ENCODE results near the gene CPNE8.

DNA sequence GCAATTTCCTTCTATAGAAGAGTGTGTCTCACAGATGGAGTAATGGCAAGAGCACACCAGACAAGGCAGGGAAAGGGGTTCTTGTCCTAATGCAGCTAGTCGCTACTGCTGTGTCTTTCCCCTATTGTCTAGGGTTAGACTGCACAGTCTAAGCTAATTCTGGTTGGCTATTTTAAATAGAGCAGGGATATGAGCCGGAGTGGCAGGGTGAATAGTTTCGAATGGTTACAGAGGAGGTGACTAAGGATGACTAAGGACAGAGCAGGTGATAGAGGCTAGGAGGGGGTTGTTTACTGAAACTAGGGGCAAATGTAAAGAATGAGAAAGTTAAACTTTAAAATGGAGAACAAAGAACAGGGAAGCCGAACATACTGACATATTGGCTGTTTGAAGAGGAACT is 25.6 kb upstream of the CPNE8 start:
- TF ChIP-seq, protein P1, sequence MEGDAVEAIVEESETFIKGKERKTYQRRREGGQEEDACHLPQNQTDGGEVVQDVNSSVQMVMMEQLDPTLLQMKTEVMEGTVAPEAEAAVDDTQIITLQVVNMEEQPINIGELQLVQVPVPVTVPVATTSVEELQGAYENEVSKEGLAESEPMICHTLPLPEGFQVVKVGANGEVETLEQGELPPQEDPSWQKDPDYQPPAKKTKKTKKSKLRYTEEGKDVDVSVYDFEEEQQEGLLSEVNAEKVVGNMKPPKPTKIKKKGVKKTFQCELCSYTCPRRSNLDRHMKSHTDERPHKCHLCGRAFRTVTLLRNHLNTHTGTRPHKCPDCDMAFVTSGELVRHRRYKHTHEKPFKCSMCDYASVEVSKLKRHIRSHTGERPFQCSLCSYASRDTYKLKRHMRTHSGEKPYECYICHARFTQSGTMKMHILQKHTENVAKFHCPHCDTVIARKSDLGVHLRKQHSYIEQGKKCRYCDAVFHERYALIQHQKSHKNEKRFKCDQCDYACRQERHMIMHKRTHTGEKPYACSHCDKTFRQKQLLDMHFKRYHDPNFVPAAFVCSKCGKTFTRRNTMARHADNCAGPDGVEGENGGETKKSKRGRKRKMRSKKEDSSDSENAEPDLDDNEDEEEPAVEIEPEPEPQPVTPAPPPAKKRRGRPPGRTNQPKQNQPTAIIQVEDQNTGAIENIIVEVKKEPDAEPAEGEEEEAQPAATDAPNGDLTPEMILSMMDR (optimal IDR thresholded peaks at IDR 0.05 in 1 of 3, IDR thresholded peaks at IDR 0.05 in 1 of 3, conservative IDR thresholded peaks at IDR 0.05 in 1 of 3; ENCODE audit: extremely low read depth in 1 of 3, insufficient read depth in 2 of 3, low read length in 3 of 3), result no peak
- TF ChIP-seq EZH2 (IDR thresholded peaks at IDR 0.05; ENCODE audit: low read length), result no peak
